Measurements from ENCODE around the gene IYD.

Gene IYD

GRCh38 chr6:150336708-150337107 is 32.1 kb upstream of the IYD start:
- TF ChIP-seq CTCF (IDR thresholded peaks at IDR 0.05): no peak

GRCh38 chr6:150342126-150342525 is 26.7 kb upstream of the IYD start:
- no peak for TF ChIP-seq CTCF (IDR thresholded peaks at IDR 0.05)

GRCh38 chr6:150343434-150343833 is 25.4 kb upstream of the IYD start:
- no peak for TF ChIP-seq CTCF (IDR thresholded peaks at IDR 0.05)

GRCh38 chr6:150345781-150346180 is 23.0 kb upstream of the IYD start:
- no peak for TF ChIP-seq CTCF (IDR thresholded peaks at IDR 0.05)

- TF ChIP-seq CTCF (IDR thresholded peaks at IDR 0.05): no peak
Observed at GRCh38 chr6:150346346-150346745, 22.5 kb upstream of the IYD start.

- TF ChIP-seq CTCF (IDR thresholded peaks at IDR 0.05): no peak
Observed at GRCh38 chr6:150347845-150348244, 21.0 kb upstream of the IYD start.

- no peak for TF ChIP-seq CTCF (IDR thresholded peaks at IDR 0.05)
Observed at GRCh38 chr6:150349546-150349945, 19.3 kb upstream of the IYD start.

Data from LNCAP (cell line).